Stimulated activated CD4-positive, alpha-beta T cell treated with anti-CD3 and anti-CD28 coated beads, TNF-alpha, amount 100 ng/mL, for 48 hours (primary cell): ENCODE data around the gene ILKAP.

Experiments
- DNase-seq, 3 donors: peaks; one replicate each; pipeline ENCODE4 v3.0.0-alpha.2; 2020; ENCODE audit warnings: low read depth in 3 of 3

The ILKAP gene

GRCh38 chr2:238166391-238167343 lies 36.8 kb downstream of the ILKAP start:
- no peak for DNase-seq

- no peak for DNase-seq
Observed at GRCh38 chr2:238165288-238165921, 38.1 kb downstream of the ILKAP start.

GRCh38 chr2:238164906-238165287 lies 38.6 kb downstream of the ILKAP start:
- no peak for DNase-seq

GRCh38 chr2:238163481-238164198 lies 39.9 kb downstream of the ILKAP start:
- DNase-seq: no peak

- no peak for DNase-seq
Observed at GRCh38 chr2:238162846-238163441, 40.6 kb downstream of the ILKAP start.

GRCh38 chr2:238162251-238162845 lies 41.1 kb downstream of the ILKAP start:
- no peak for DNase-seq

- DNase-seq: no peak
Observed at GRCh38 chr2:238161291-238162051, 42.0 kb downstream of the ILKAP start.

- DNase-seq: no peak
Observed at GRCh38 chr2:238160206-238161129, 43.0 kb downstream of the ILKAP start.

- DNase-seq: no peak
Observed at GRCh38 chr2:238159661-238160205, 43.8 kb downstream of the ILKAP start.

- DNase-seq: no peak
Observed at GRCh38 chr2:238159071-238159539, 44.4 kb downstream of the ILKAP start.

- DNase-seq: peak in 2 of 3 donors; percentile 36 to 38
Observed at GRCh38 chr2:238158509-238159070, 44.9 kb downstream of the ILKAP start, which contains the start of gene ERFE. TSS of gene ERFE (plus strand) at chr2:238158970. CDS start at chr2:238159008, 38 bp downstream.

- no peak for DNase-seq
Observed at GRCh38 chr2:238158018-238158508, 45.4 kb downstream of the ILKAP start.

GRCh38 chr2:238157506-238158017 lies 45.9 kb downstream of the ILKAP start:
- no peak for DNase-seq

GRCh38 chr2:238155761-238156694 lies 47.5 kb downstream of the ILKAP start:
- no peak for DNase-seq

- DNase-seq: no peak
Observed at GRCh38 chr2:238155051-238155760, 48.3 kb downstream of the ILKAP start.

- DNase-seq: no peak
Observed at GRCh38 chr2:238154570-238154969, 48.9 kb downstream of the ILKAP start.
